Astrocyte of the spinal cord (primary cell): ENCODE results near the gene NOC4L.

Experiments
- DNase-seq: peaks from one replicate; pipeline ENCODE4 v3.0.0; 2011; ENCODE audit warnings: low read depth, low spot score
- H3K4me3 ChIP-seq: 2 replicates; pipeline ENCODE4 v1.5.1; 2011; ENCODE audit warnings: low read depth, mild to moderate bottlenecking, low read length, moderate library complexity
- CTCF ChIP-seq: IDR thresholded peaks from 2 replicates; pipeline ENCODE4 v1.5.1; 2012; ENCODE audit warnings: low read depth, mild to moderate bottlenecking, low read length, inconsistent platforms
- in situ Hi-C: cut with HindIII; loops from 2 replicates; pipeline ENCODE4 v1.10.0; 2017; ENCODE audit warnings: low sequenced_read_pairs

The NOC4L gene

GRCh38 chr12:132121283-132121682 lies 23.0 kb upstream of the NOC4L start:
- in situ Hi-C loops, result no loop called here
- no peak for TF ChIP-seq CTCF
- no peak for DNase-seq
- no peak overlapping the region for H3K4me3 ChIP-seq

- DNase-seq, result no peak
- in situ Hi-C loops, result no loop called here
- no peak overlapping the region for H3K4me3 ChIP-seq
- no peak for TF ChIP-seq CTCF
These were observed 20.1 kb upstream of the NOC4L start for GRCh38 chr12:132123970-132124765.

- TF ChIP-seq CTCF, result no peak
- in situ Hi-C loops, result no loop called here
- no peak overlapping the region for H3K4me3 ChIP-seq
- no peak for DNase-seq
These were observed 19.4 kb upstream of the NOC4L start for GRCh38 chr12:132124766-132125425.

GRCh38 chr12:132125736-132126135 lies 18.5 kb upstream of the NOC4L start:
- no peak for TF ChIP-seq CTCF
- DNase-seq, result no peak
- in situ Hi-C loops, result no loop called here
- no peak overlapping the region for H3K4me3 ChIP-seq

GRCh38 chr12:132127041-132127440 lies 17.2 kb upstream of the NOC4L start:
- no peak for TF ChIP-seq CTCF
- no peak overlapping the region for H3K4me3 ChIP-seq
- DNase-seq, result no peak
- in situ Hi-C loops, result no loop called here

- in situ Hi-C loops, result no loop called here
- TF ChIP-seq CTCF, result no peak
- DNase-seq, result no peak
These were observed 15.2 kb upstream of the NOC4L start for GRCh38 chr12:132129007-132129406.

More at GRCh38 chr12:132129007-132129406, 15.2 kb upstream of the NOC4L start:
- no peak overlapping the region for H3K4me3 ChIP-seq
